ENCODE measurements around the gene PODXL.
"Not testable (repeated sequence)": the region's sequence is repeated elsewhere in the genome, so short reads cannot be mapped to it uniquely, and the experiment has no call there.

The PODXL gene

GRCh38 chr7:131480384-131481315, 75.8 kb downstream of the PODXL start:
- CTCF ChIA-PET, result no interaction called here
- DNase-seq (ENCODE audit: extremely low spot score), result no peak
- TF ChIP-seq FOXM1 (IDR thresholded peaks at IDR 0.05; ENCODE audit: borderline replicate concordance) (no peak), L3MBTL2 (conservative IDR thresholded peaks at IDR 0.05) (no peak), SUZ12 (IDR thresholded peaks at IDR 0.05) (no peak), LEF1 (IDR thresholded peaks at IDR 0.05; ENCODE audit: borderline replicate concordance) (no peak), HDGF (IDR thresholded peaks at IDR 0.05; ENCODE audit: borderline replicate concordance) (no peak), TARDBP (IDR thresholded peaks at IDR 0.05) (no peak), SP1 (IDR thresholded peaks at IDR 0.05) (no peak), ELF4 (IDR thresholded peaks at IDR 0.05) (no peak), PKNOX1 (IDR thresholded peaks at IDR 0.05) (no peak), FOXK2 (IDR thresholded peaks at IDR 0.05) (no peak), CTBP1 (IDR thresholded peaks at IDR 0.05; ENCODE audit: borderline replicate concordance) (no peak), FOXA1 (IDR thresholded peaks at IDR 0.05) (no peak), ZNF384 (IDR thresholded peaks at IDR 0.05) (no peak), ARNT (IDR thresholded peaks at IDR 0.05) (no peak), NFRKB (IDR thresholded peaks at IDR 0.05) (no peak), BHLHE40 (IDR thresholded peaks at IDR 0.05; ENCODE audit: borderline replicate concordance) (no peak)
- POLR2A ChIA-PET, result no interaction called here

- ChIA-PET POLR2A (no interaction called here), CTCF (no interaction called here)
- TF ChIP-seq PKNOX1 (IDR thresholded peaks at IDR 0.05), result no peak
- TF ChIP-seq ZNF384 (IDR thresholded peaks at IDR 0.05), result no peak
- TF ChIP-seq FOXK2 (IDR thresholded peaks at IDR 0.05), result no peak
- TF ChIP-seq NFRKB (IDR thresholded peaks at IDR 0.05), result no peak
- TF ChIP-seq ARNT (IDR thresholded peaks at IDR 0.05), result no peak
- no peak for TF ChIP-seq SUZ12 (IDR thresholded peaks at IDR 0.05)
- no peak for TF ChIP-seq HDGF (IDR thresholded peaks at IDR 0.05; ENCODE audit: borderline replicate concordance)
- TF ChIP-seq SP1 (IDR thresholded peaks at IDR 0.05), result no peak
- TF ChIP-seq FOXA1 (IDR thresholded peaks at IDR 0.05), result no peak
- no peak for DNase-seq (ENCODE audit: extremely low spot score)
Measured at GRCh38 chr7:131476740-131477139, 79.7 kb downstream of the PODXL start.

- CTCF ChIA-PET, result no interaction called here
- POLR2A ChIA-PET, result no interaction called here
- DNase-seq (ENCODE audit: extremely low spot score), result no peak
- no peak for TF ChIP-seq HDGF (IDR thresholded peaks at IDR 0.05; ENCODE audit: borderline replicate concordance)
- TF ChIP-seq SP1 (IDR thresholded peaks at IDR 0.05), result no peak
- no peak for TF ChIP-seq TARDBP (IDR thresholded peaks at IDR 0.05)
- TF ChIP-seq FOXM1 (IDR thresholded peaks at IDR 0.05; ENCODE audit: borderline replicate concordance), result no peak
- no peak for TF ChIP-seq FOXA1 (IDR thresholded peaks at IDR 0.05)
- no peak for TF ChIP-seq FOXK2 (IDR thresholded peaks at IDR 0.05)
- TF ChIP-seq CTBP1 (IDR thresholded peaks at IDR 0.05; ENCODE audit: borderline replicate concordance), result no peak
- TF ChIP-seq ZNF384 (IDR thresholded peaks at IDR 0.05), result no peak
- no peak for TF ChIP-seq ELF4 (IDR thresholded peaks at IDR 0.05)
- TF ChIP-seq L3MBTL2 (conservative IDR thresholded peaks at IDR 0.05), result no peak
- no peak for TF ChIP-seq NFRKB (IDR thresholded peaks at IDR 0.05)
- TF ChIP-seq ARNT (IDR thresholded peaks at IDR 0.05), result no peak
- TF ChIP-seq BHLHE40 (IDR thresholded peaks at IDR 0.05; ENCODE audit: borderline replicate concordance), result no peak
- TF ChIP-seq SUZ12 (IDR thresholded peaks at IDR 0.05), result no peak
Measured at GRCh38 chr7:131471250-131472004, 85.0 kb downstream of the PODXL start.

- POLR2A ChIA-PET, result no interaction called here
- CTCF ChIA-PET, result no interaction called here
- no peak for DNase-seq (ENCODE audit: extremely low spot score)
- TF ChIP-seq BHLHE40 (IDR thresholded peaks at IDR 0.05; ENCODE audit: borderline replicate concordance), result no peak
- TF ChIP-seq CTBP1 (IDR thresholded peaks at IDR 0.05; ENCODE audit: borderline replicate concordance), result no peak
- no peak for TF ChIP-seq FOXM1 (IDR thresholded peaks at IDR 0.05; ENCODE audit: borderline replicate concordance)
- TF ChIP-seq SUZ12 (IDR thresholded peaks at IDR 0.05), result no peak
- no peak for TF ChIP-seq FOXK2 (IDR thresholded peaks at IDR 0.05)
- no peak for TF ChIP-seq HDGF (IDR thresholded peaks at IDR 0.05; ENCODE audit: borderline replicate concordance)
- no peak for TF ChIP-seq NFRKB (IDR thresholded peaks at IDR 0.05)
- TF ChIP-seq ARNT (IDR thresholded peaks at IDR 0.05), result no peak
- TF ChIP-seq TARDBP (IDR thresholded peaks at IDR 0.05), result no peak
- TF ChIP-seq L3MBTL2 (conservative IDR thresholded peaks at IDR 0.05), result no peak
- TF ChIP-seq ELF4 (IDR thresholded peaks at IDR 0.05), result no peak
- no peak for TF ChIP-seq ZNF384 (IDR thresholded peaks at IDR 0.05)
- no peak for TF ChIP-seq LEF1 (IDR thresholded peaks at IDR 0.05; ENCODE audit: borderline replicate concordance)
- TF ChIP-seq FOXA1 (IDR thresholded peaks at IDR 0.05), result no peak
- TF ChIP-seq PKNOX1 (IDR thresholded peaks at IDR 0.05), result no peak
- no peak for TF ChIP-seq SP1 (IDR thresholded peaks at IDR 0.05)
Measured at GRCh38 chr7:131467788-131468187, 88.6 kb downstream of the PODXL start.

GRCh38 chr7:131466735-131467365, 89.6 kb downstream of the PODXL start:
- ChIA-PET CTCF (no interaction called here), POLR2A (no interaction called here)
- DNase-seq (ENCODE audit: extremely low spot score), result no peak
- TF ChIP-seq ELF4 (IDR thresholded peaks at IDR 0.05), result no peak
- no peak for TF ChIP-seq FOXA1 (IDR thresholded peaks at IDR 0.05)
- TF ChIP-seq PKNOX1 (IDR thresholded peaks at IDR 0.05), result no peak
- TF ChIP-seq SUZ12 (IDR thresholded peaks at IDR 0.05), result no peak
- no peak for TF ChIP-seq HDGF (IDR thresholded peaks at IDR 0.05; ENCODE audit: borderline replicate concordance)
- no peak for TF ChIP-seq BHLHE40 (IDR thresholded peaks at IDR 0.05; ENCODE audit: borderline replicate concordance)
- no peak for TF ChIP-seq NFRKB (IDR thresholded peaks at IDR 0.05)
- TF ChIP-seq FOXM1 (IDR thresholded peaks at IDR 0.05; ENCODE audit: borderline replicate concordance), result no peak
- no peak for TF ChIP-seq TARDBP (IDR thresholded peaks at IDR 0.05)
- TF ChIP-seq LEF1 (IDR thresholded peaks at IDR 0.05; ENCODE audit: borderline replicate concordance), result no peak
- no peak for TF ChIP-seq L3MBTL2 (conservative IDR thresholded peaks at IDR 0.05)
- no peak for TF ChIP-seq ZNF384 (IDR thresholded peaks at IDR 0.05)
- TF ChIP-seq ARNT (IDR thresholded peaks at IDR 0.05), result no peak
- no peak for TF ChIP-seq FOXK2 (IDR thresholded peaks at IDR 0.05)
- TF ChIP-seq SP1 (IDR thresholded peaks at IDR 0.05), result no peak
- TF ChIP-seq CTBP1 (IDR thresholded peaks at IDR 0.05; ENCODE audit: borderline replicate concordance), result no peak

- CTCF ChIA-PET; POLR2A ChIA-PET; DNase-seq (ENCODE audit: extremely low spot score): not testable (repeated sequence)
Measured at GRCh38 chr7:131462715-131463114, 93.7 kb downstream of the PODXL start.
